ENCODE data around the gene COL5A1.
"Not testable (repeated sequence)": the region's sequence is repeated elsewhere in the genome, so short reads cannot be mapped to it uniquely, and the experiment has no call there.

COL5A1 gene

DNA sequence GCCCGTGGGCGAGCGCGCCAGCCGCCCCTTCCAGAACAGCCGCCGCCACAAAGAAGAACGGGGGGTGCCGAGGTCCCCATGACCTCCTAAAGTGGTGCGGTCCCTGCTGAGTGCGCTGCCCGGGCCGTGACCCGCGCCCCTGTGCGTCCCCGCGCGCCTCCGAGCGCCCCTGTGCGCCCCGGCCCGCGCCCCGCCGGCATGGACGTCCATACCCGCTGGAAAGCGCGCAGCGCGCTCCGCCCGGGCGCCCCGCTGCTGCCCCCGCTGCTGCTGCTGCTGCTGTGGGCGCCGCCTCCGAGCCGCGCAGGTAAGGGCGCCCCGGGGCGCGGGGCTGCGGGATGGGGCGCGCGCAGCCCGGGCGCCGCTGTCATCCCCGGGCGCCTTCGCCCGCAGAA lies 384 bp downstream of the COL5A1 start:
- DNase-seq, result no peak

DNA sequence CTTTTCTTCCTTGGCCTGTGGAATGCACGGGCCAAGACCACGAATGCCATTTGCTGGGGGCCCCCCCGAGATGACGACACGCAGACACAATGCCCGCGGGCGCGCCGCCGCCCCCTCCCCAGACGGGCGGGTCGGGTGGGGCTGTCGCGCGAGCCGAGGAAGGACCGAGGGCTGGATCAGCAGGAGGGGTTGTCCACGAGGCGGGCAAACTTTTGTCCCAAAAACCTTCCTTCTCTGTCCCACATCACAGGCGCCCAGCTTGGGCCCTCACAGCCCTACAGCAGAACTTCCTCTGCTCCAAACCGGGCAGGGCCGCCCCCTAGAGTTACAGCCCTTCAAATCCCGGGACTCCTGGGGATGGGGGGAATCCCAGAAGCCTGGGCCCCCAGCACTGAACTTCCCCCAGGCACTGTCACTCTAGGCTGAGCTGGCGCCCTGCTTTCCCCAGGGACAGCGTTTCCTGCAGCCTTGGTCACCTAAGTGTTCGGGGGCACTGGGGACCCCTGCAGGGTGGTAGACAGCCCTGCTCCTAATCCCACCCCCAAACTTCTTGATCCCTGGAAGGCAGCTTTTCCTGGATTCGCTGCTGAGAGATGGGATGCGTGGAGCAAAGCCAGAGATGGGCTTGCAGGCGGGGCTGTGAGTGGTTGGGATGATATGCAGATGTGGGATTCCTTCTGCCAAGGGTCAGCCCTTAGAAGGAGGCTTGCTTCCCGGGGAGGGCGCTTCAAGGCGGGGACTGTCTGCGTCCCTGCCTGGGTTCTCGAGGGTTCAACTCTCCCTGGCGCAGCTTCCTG lies 980 bp downstream of the COL5A1 start:
- DNase-seq, result no peak

DNA sequence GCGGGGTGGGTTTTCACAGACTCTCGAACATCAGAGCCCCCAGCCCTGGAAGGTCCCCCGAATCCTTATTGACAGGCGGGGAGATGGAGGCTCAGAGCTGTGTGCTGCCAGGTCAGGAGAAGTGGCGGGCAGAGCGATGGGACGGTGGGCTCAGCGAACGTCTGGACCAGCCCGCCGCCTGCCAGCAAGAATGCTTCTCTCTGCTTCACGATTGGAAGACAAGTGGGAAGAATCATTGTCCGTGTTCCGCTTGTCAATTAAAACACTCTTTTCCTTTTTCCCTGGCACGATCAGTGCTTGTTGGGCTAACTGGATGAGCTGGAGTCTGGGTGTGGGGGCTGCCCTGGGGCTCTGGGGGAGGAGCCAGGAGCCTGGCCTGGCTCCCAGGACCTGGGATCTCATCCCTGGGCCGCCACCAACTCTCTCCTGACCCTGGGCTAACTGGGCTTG lies 1.6 kb downstream of the COL5A1 start:
- DNase-seq, result no peak

DNA sequence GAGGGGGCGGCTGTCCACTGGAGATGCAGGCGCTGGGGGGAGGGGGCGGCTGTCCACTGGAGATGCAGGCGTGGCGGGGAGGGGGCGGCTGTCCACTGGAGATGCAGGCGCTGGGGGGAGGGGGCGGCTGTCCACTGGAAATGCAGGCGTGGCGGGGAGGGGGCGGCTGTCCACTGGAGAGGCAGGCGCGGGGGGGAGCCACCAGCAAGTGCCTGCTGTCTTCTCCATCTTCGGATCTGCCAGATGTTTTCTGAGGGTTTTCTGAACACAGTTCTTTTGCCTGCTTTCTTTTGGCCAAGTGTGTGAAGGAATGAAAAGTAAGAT lies 2.8 kb downstream of the COL5A1 start:
- DNase-seq, result not testable (repeated sequence)

DNA sequence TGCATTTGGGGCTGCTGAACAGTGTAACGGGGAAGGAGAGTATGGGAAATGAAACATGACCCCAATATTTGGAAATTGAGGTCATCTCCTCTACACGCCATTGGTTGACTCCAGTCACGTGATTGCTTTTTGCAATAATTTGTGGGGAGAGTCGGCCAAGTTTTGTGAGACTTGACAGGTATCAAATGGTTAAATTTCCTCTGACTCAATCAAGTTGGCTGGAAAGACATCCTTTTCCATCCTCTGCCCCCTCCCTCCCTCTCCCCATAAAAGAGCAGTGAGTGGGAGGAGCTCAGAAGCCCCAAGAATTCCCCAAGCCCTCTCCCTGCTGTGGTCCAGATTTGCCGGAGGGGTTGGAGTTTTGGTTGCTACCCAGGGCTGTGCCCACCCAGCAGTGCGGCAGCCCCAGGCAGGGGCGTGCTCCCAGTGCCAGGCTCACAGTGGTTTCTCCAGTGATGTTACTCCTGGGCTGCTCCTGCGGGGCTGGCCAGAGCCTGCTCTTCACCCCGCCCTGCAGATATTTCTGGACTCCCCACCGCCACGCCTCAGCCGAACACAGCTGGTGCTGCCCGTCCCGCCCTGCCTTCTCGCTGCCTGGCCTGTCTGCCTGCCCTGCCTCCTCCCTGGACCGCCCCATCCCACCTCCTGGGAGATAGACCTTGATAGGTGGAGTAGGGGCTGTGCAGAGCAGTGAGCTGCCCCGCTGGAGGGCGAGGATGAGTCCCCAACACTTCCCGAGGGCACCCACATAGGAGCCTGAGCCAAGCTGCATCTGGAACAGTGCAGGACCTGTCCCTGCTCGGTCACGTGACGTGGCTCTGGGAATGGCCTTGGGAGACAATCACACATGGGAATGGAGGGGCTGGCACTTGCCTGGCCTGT lies 3.4 kb downstream of the COL5A1 start:
- DNase-seq, result no peak

DNA sequence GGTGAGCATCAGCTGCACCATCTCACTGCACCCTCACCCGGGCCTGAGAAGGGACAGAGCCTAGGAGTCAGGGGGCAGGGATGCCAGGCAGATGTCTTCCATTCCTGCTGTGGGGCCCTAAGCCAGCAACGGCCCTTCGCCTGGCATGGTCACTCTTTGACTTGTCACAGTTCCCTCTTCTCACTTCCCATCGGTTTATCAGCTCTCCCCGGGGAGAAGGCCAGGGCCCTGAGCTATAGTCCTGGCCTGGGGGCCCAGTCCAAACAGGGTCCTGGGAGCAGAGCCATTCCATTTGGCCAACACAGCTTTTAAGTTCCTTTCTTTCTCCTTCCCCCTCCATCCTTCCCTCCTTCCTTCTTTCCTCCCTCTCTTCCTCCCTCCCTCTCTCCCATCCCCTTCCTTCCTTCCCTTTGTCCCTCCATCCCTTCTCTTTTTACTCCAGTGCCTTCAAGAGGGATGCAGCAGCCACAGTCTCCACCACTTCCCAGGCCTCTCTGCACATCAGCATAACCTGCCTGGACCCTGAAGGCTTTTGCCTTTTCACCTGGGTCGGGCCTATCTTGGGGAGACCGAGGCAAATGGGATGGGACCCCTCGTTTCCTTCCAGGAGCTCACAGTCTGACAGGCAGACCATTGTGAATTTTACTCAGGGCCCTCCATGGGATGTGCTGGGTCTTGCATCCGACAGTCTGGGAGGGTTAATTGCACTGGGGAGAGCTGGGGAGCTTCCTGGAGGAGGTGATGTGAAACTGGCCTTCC lies 4.2 kb downstream of the COL5A1 start:
- no peak for DNase-seq

DNA sequence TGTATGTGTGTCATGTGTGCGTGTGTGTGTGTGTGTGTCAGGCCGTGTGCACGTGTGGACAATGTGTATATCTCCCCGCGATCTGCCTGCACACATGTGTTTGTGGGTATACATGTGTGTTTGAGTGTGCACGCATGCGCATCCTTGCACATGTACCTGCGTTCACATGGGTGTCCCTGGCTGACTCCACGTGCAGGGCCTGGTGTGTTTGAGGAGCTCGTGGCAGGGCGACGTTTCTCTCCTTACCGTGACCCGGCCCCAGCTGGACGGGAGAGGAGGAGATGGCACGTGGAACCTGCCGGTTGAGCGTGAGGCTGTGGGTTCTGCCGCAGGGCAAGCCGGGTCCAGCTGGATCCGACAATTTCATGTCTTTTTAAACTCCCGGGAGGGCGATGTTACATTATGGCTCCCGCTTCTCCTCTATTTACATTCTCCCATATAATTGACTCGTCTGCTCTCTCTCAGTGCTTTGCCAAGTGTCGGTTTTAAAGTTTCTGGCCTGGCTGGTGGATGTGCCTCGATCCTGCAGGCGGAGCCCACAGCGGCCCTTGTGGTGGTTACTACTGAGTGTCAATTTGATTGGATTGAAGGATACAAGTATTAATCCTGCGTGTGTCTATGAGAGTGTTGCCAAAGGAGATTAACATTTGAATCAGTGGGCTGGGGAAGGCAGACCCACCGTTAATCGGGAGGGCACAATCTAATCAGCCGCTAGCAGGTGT lies 5.9 kb downstream of the COL5A1 start:
- no peak for DNase-seq

DNA sequence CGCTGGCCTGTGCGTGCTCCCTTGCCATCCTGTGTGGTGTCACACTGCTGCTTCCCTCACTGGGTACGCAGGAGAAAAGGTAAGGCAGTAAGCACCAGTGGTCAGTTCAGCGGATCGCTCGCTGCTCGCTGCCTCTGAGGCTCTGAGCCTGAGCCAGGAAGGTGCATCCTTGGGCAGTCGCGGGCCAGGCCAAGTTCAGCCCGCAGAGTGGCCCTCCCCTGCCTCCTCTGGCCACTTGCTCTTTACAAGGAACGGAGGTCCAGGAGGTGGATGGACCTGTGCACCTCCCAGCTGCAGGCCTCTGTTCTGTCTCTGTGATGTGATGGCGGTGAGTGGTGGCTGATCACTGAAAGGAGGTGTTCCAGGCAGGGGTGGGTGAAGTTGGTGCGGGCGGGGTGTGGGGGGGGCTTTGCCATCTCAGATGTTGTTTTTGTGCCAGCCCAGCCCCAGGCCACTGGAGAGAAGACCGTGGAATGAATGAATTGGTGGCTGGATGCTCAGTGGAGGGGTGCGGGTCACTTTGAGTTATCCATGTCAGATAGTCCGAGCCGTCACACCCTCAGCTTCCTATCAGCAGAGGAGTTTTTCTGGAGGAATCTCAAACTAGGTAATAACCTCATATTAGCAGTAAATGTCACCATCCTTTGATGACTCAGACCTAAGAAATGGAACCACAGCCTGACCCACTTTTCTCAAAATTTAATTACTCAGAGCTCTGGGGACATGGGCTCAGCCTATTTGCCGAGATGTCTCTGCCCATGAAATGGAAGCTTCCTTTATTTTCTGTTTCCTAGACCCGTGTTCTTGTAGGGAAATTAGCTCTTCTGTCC lies 7.3 kb downstream of the COL5A1 start:
- no peak for DNase-seq

DNA sequence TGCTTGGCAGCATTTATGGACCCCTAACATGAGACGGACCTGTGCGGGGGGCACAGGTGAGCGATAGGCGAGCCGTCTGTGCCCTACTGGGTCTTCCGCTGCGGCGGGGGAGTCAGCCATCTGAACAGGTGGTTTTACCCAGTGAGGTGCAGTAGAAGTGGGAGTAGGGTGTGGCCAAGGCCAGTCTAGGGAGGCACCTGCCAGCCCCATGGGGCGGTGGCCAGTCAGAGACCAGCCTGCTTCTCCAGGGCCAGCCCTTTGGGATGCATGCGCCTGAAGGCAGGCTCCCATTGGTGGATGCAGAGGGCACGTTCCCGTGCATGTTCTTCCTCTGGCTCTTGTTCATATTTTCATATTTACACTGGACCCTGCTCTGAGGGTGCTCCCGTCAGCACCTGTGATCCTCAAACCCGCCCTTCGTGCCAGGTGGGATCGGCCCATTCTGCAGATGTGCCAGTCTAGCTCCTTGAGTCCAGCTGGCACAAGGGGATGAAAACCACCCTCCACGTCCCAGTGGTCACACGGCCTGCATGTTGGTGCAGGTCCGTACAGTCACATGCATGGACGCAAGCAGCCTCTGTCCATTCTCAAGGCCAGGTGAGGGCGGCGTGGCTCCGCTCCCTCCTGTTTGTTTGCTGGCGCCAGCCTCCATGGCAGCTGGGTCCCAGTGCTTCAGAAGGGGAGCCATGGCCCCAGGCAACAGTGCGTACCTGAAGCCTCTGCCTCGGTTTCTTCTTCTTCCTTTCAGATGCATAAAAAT lies 9.0 kb downstream of the COL5A1 start:
- no peak for DNase-seq

DNA sequence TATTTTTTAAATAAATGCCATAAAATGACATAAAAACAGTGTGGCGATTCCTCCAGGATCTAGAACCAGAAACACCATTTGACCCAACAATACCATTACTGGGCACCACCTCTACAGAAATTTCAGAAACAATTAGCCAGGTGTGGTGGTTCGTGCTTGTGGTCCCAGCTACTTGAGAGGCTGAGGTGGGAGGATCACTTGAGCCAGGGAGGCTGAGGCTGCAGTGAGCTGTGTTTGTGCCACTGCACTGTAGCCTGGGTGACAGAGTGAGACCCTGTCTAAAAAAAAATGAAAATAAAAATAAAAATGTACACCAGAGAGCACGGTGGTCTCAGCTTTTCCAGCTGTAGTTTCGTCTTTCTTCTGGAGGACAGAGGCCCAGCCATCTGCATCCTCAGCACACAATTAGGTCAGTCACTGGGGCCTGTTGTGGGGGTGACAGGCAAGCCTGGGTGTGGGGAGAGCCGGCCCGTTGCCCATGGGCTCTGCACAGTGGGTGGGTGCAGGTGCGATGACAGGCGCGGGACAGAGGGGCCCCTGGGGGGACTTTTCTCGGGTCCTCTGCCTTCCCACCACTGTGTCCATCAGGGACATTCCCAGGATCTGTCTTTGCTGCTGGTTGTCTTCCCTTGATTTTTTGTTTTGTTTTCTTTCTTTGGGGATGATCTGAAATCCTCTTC lies 9.8 kb downstream of the COL5A1 start:
- no peak for DNase-seq

DNA sequence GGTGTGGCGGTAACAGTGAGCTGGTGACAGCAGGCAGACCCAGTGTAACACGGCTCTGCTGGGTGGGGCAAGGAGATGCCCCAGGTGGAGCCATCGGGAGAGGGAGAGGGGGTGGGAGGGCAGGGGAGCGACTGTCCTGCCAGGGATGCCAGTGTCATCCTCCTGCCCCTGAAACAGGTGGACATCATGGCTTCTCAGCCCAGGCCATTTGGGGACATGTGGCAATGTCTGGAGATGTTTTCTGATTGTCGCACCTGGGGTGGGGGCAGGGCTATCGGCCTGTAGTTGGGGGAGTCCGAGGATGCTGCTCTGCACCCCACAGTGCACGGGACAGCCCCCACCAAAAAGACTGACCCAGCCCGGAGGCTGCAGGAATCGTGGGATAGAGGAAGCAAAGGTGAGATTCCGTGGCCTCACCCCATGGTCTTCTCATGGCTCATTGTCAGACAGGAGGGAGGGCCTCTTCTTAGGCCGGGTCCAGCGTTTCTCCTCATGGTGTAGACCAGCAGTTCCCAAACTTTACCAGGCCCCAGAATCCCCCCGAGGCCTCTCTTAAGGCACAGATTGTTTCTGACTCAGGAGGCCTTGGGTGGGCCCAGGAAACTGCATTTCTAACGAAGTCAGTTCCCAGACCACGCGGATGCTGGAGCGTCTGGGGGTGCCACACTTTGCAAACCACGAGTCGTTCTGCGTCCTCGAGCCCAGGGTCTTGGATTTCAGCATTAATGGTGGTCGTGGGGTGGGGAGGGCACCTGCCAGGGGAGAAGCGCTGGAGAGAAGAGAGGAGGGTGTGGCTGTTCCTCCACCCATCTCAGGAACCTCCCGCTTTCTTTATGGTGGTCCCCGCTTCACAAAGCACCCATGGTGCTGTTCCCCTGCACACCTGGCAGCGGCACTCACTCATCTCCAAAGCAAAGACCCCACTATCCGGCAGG lies 11.0 kb downstream of the COL5A1 start:
- no peak for DNase-seq

DNA sequence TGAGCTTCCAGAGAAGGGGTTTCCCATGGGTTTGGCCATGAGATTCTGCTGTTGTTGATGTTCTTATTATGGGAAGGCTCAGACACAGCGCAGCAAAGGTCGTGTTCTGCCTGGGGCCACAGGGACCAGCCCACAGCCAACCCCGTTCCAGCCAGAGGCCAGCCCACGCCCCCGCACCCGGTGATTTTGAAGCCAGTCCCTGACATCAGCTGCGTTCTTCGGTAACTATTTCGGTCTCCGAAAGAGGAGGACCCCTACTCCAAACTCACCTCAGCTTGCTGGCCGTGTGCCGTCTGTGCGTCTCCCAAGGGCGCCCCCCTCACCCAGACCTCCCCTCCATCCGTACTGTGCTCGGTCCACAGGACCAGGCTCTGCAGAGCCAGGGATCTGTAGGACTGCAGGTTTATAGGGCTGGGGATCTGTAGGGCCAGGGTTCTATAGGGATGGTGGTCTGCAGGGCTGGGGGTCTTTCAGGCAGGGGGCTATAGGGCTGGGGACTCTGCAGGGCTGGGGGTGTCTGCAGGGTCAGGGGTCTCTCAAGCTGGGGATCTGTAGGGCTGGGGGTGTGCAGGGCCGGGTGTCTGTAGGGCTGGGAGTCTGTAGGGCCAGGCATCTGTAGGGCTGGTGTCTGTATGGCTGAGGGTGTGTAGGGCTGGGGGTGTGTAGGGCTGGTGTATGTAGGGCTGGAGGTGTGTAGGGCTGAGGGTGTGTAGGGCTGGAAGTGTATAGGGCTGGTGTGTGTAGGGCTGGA lies 11.8 kb downstream of the COL5A1 start:
- no peak for DNase-seq

DNA sequence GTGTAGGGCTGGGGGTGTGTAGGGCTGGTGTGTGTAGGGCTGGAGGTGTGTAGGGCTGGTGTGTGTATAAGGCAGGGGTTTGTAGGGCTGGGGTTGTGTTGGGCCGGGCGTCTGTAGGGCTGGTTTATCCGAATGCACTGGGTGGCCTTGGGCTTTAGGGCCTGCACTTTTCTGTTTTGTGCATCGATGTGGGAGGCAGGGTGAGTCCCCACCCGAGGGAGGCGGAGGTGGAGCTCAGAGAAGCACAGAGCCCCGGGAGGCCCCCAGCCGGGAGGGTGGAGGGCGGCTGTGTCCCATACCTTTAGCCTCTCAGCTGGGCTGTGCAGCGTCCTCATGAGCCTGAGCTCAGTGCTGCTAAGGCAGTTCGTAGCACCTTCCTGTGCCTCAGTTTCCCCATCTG lies 13.5 kb downstream of the COL5A1 start:
- DNase-seq, result no peak

DNA sequence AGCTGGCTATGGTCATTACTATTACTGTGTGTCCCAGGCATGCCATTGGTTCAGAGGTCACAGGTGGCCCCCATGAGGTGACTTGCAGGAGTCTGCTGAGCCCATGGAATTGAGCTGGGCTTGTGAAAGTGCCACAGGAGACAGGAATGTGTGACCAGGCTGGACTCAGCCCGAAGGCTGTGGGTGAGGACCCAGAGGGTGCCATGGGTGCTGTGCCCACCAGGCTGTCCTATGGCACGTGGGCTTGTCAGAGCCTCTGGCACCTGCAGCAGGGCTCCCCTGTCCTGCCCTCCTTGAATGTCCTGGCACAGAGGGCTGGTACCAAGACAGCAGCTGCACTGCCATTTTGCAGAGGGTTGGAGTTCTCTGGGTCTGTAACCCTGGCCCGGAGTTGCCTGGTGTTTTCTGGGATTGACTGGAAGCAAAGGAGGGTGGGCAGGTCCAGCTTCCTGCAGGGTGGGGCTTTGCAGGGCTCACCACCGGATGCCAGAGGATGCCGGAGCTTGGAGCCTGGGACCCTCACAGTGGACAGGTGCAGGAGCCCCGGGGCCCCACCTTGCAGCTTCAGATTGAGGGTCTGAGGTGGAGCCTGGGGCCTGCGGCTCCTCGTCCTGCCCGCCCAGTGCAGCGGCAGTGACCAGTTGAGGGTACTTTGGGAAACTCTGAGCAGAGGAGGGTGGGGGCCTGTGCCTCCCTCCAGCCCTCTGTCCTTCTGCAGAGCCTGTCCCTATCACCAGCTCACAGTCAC lies 14.2 kb downstream of the COL5A1 start:
- no peak for DNase-seq

DNA sequence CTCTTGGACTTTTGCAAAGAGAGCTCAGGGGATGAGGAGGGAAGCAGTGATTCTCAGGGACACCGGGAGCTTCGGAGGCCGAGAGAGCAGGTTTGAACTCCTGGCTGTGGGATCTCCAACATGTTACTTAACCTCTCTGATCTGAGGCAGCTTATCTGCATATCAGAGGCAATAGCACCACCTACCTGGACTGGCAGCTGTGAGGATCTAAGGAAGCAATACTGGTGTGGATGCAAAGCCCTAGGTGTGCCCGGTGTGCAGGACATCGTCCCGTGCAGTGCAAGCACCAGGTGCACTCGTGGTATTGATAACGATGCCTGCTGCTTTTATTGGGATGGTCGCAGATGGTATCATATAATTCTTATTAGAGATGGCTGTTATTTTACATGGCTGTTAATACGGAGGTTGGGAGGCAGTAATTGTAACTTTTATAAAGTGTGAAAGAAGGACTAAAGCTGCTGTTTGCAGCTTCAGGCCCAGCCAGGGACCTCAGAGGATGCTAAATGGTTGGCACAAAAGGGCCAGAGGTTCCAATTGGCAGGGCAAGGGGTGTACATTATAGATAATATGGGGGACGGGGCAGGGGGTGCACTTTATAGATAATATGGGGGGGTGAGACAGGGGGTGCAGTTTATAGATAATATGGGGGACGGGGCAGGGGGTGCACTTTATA lies 14.9 kb downstream of the COL5A1 start:
- DNase-seq, result no peak

DNA sequence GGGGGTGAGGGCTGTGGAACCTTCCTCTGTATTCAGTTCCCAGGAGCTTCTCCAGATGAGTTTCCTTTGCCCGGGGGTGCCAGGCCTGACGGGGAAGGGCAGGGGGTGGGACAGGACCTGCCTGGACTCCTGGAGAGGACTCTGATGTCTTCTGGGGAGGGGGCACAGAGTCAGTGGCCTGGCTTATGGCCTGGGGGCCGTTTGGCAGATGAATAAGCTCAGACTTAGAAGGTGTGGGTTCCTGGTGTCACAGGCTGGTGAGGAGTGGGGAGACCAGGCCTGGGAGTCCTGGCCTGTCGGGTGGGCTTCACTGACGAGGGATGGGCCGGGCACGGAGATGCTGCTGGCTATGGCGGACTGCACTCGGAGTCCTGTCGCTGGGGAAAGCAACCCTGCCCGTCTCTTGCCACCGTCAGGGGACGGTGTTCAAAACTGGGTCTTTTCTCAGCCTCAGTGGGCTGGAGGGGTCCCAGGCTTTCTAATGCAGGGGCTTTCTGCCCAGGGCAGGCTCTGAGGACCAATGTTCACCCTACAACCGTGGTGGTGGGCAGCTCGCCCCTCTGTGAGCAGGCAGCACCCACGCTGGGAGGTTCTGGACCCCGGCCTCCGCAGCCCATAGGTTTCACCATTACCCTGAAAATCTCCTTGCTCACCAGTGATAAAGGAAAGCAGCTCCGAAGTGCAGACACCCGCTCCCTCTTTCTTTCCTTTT lies 16.2 kb downstream of the COL5A1 start:
- no peak for DNase-seq
